Measurements from ENCODE around the gene BDP1. TPM values are rescaled to one million over a fixed set of nuclear protein-coding genes. Genes with fewer than 3 reads are reported as not detected.
"Not testable (repeated sequence)": the region's sequence is repeated elsewhere in the genome, so short reads cannot be mapped to it uniquely, and the experiment has no call there.

The BDP1 gene
- polyA plus RNA-seq, 12 donors, result 22.6 to 34.9 (median 29.5) TPM; not detected in 1

DNA sequence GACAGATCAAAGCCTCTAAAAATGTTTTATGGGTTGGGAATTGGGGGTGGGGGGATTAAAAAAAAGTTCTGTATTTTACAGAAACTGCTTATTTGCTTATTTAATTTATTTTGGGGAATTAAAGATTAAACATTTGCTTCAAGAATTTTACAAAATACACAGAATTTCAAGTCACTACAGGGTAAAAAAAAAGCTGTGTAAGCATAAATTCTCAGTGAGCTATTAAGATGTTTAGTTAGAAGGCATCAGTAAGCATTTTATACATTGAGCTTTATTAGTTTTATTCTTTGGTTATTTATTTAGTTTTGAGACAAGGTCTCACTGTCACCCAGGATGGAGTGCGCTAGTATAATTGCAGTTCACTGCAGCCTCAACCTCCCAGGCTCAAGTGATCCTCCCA is 5.2 kb downstream of the BDP1 start:
- DNase-seq, result no peak

DNA sequence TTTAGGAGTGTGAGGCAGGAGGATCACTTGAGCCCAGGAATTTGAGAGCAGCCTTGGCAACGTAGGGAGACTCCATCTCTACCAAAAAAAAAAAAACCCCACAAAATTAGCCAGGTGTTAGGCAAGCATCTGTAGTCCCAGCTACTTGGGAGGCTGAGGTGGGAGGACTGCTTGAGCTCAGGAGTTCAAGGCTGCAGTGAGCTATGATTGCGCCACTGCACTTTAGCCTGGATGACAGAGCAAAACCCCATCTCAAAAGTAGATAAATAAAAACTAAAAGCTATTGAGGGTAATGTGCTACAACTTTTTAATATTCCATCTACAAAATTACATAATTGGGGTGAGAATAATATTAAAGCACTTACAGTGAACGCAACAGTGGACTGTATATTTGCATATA is 5.9 kb downstream of the BDP1 start:
- DNase-seq, result no peak

DNA sequence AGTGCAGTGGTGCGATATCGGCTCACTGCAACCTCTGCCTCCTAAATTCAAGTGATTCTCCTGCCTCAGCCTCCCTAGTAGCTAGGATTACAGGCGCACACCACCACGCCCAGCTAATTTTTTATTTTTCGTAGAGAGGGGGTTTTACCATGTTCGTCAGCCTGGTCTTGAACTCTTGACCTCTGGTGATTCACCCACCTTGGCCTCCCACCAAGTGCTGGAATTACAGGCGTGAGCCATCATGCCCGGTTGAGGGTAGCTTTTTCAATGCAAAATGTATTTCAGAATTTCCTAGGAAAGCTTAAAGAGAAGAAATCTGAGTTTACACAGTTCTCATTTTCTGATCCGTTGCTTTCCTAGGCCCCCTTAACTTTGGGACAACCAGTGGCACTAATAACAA is 15.7 kb downstream of the BDP1 start:
- DNase-seq, result no peak

DNA sequence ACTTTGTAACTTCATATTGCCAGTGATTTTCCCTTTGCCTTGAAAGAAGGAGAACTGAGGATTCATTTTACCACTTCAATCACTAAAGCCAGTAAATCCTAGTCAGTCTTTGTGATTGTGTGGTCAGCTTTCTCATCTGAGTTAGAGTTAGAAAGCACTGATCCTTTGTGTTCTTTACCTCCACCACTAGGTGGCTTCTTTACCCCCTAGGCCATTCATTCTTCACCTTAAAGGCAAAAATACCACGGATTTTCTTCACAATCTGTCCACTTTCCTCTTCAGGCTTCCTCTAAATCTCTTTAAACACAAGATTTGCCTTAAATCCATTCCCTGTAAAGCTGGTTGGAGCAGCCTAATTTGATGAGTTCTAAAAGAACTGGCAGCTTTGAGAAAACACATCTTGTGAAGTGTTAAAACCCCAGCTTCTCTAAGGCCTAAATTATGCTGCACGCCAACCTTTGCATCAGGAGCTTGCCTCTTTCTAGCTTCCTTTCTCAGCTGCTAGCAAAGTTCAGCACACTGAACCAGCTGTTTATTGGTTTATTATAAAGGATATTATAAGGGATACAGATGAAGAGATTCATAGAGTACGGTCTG is 20.4 kb downstream of the BDP1 start:
- no peak for DNase-seq

DNA sequence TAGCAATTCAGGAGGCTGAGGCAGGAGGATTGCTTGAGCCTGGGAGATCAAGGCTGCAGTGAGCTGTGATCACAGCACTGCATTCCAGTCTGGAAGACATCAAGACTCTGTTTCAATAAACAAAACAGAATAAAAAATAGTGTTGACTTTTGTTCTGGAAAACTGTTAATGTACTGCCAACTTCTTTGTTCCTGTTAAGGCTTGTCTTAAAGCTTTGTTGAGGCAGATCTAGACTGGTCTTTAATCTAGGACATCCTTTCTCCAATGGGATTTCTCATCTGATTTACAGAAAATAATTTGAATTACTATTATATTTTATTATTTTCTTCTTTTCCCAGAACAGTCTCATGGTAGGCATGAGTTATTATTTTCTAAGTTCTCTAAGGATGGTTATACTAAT is 26.0 kb downstream of the BDP1 start:
- no peak for DNase-seq

DNA sequence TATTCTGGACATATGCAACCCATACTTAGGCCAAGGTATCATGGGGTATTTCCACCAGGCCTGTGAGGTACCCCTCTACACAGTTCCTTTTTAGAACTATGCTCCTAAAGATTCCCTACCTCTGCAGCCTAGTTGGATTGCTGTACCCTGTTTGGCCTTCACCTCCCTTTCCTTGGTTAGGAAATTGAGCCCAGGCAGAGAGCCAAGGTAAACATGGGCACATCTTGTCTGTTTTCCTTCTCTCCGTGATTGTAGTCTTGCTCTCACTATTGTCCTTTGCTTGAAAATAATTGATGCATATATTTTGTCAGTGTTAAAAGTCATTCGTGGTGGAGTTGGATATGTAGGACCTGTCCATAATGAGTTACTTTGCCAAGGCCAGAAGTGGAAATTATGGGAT is 26.7 kb downstream of the BDP1 start:
- DNase-seq, result no peak

DNA sequence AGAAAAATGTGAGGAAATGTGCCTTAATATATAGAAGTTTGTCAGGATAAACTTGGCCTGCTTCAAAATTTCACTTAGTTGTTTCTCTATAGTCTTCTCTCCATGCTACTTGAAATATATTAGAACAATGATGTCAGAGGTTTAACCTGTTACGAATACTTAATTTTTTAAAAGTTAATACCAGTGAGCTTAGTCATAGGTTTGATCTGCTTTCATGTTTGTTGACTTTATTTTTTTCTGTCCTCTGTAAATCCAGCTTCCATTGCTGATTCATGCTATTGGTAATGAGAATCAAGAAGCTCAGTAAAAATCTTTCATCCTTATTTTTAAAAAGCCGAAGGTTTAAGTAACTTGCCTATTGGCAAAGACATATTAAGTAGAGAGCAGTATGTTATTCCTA is 27.9 kb downstream of the BDP1 start:
- DNase-seq, result no peak

DNA sequence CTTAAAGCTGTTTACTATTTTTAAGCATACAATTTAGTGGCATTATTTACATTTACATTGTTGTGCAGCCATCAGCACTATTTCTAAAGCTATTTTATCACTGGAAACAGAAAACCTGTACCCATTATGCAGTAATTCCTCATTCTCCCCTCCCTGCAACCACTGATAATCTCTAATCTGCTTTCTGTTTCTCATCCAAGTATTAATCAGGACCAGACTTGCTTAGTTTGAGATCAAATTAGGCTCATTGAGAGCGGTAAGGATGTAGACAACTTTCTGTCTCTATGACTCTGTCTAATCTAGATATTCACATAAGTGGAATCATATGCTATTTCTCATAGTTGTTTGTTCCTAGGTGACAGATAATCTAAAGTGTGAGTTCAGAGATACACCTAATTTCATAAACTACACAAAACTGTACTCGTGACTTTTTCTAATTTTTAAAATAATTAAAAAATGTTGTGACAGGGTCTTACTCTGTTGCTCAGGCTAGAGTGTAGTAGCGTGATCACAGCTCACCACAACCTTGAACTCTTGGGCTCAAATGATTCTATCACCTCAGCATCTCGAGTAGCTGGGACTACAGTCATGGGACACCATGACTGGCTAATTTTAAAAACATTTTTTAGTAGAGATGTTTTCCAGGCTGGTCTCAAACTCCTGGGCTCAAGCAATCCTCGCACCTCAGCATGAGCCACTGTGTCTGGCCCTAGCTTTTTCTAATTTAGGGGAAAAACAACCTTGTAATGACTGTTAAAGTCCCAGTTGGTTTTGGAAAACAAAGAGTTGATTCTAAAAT is 37.6 kb downstream of the BDP1 start:
- DNase-seq, result no peak

DNA sequence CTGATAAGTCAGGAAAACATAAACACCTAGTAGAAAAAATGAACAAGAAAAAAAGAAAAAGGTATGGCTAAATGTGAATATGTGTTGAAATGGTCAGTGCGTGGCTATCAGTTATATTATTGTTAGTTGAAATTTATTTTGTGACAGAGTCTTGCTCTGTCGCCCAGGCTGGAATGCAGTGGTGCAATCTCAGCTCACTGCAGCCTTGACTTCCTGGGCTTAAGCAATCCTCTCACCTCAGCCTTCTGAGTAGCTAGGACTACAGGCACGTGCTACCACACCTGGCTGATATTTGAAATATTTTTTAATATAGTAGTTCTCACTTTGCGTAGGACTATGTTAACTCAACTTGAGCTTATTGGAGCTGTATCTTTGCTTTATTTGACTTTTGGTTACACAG is 38.8 kb downstream of the BDP1 start:
- not testable (repeated sequence) for DNase-seq

DNA sequence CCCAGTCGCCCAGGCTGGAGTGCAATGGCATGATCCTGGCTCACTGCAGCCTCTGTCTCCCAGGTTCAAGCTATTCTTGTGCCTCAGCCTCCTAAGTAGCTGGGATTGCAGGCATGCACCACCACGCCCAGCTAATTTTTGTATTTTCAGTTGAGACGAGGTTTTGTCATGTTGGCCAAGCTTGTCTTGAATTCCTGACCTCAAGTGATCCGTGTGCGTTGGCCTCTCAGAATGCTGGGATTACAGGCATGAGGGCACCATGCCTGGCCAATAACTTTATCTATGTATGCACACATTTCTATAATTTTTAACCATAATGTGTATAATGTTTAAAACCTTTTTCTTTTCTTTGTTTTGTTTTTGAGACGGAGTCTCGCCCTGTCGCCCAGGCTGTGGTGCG is 43.3 kb downstream of the BDP1 start:
- not testable (repeated sequence) for DNase-seq

DNA sequence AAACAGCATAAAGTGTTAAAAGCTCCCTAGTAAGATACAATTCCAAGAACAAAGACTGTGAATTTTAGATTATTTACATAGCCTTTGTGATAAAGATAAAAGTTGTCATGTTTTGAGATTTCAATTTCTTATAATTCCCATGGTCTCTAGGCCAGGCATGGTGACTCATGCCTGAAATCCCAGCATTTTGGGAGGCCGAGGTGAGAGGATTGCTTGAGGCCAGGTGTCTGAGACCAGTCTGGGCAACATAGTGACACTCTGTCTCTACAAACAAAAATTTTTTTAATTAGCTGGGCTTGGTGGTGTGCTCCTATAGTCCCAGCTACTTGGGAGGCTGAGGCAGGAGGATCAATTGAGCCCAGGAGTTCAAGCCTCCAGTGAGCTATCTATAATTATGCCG is 48.1 kb downstream of the BDP1 start:
- DNase-seq, result no peak

DNA sequence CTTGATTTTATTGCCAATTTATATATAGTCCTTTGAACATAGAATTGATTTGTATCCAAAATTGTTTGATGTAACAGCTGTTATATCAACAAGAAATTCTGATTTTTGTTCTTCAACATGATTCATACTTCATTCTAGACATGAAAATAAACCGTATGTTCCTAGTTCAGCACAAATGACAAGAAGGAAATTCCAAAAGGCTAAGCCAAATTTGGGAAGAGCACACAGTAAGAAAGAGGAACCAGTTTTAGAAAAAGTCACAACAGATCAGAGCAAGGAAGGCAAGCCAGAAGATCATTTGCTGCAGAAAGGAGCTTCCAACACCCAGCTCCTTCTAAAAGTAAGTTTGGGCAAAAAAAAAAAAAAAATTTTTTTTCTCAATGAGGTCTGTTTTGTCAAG is 66.7 kb downstream of the BDP1 start:
- no peak for DNase-seq

DNA sequence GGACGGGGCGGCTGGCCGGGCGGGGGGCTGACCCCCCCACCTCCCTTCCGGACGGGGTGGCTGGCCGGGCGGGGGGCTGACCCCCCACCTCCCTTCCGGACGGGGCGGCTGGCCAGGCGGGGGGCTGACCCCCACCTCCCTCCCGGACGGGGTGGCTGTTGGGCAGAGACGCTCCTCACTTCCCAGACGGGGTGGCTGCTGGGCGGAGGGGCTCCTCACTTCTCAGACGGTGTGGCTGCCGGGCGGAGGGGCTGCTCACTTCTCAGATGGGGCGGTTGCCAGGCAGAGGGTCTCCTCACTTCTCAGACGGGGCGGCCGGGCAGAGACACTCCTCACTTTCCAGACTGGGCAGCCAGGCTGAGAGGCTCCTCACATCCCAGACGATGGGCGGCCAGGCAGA is 70.2 kb downstream of the BDP1 start:
- not testable (repeated sequence) for DNase-seq

DNA sequence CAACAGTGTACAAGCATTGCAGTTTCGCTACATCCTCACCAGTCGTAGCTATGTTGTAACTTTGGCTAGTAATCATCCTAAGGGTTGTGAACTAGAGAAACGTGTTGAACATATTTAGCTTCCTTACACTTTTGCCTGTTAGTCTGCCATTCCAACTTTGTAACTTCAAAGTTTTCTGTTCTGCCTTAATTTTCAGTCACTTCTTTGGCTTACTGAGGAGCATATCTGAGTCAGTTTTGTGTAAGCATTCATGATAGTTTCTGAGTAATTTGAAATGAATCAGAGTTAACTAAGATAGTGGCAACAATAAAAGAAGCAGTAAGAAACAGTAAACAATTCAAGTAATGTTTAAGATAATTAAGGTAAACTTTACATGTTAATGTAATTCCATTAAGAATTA is 72.8 kb downstream of the BDP1 start:
- DNase-seq, result no peak

DNA sequence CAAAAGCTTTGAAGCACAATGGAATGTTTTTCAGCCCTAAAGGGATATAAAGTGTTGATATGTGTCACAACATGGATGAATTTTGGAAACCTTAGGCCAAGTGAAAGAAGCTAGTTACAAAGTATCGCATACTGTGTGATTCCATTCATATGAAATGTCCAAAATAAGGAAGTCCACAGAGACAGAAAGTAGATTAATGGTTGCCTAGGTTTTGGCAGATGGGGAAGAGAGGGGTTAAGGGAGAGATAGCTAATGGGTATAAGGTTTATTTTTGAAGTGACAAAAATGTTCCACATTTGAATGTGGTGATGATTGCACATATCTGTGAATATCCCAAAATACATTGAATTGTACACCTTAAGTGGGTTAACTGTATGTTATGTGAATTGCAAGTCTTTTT is 74.2 kb downstream of the BDP1 start:
- DNase-seq, result no peak

DNA sequence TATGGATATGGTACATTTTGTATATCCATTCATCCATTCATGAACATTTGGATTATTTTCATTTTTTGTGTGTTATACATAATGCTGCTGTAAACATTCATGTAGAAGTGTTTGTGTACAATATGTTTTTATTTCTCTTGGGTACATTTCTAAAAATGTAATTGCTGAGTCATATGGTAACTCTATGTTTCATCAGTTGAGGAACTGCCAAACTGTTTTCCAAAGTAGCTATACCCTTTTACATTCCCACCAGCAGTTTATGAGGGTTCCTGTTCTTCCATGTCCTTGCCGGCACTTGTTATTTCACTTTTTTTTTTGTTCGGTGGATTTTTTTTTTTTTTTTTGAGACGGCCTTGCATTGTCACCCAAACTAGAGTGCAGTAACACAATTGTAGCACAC is 77.7 kb downstream of the BDP1 start:
- DNase-seq, result no peak

DNA sequence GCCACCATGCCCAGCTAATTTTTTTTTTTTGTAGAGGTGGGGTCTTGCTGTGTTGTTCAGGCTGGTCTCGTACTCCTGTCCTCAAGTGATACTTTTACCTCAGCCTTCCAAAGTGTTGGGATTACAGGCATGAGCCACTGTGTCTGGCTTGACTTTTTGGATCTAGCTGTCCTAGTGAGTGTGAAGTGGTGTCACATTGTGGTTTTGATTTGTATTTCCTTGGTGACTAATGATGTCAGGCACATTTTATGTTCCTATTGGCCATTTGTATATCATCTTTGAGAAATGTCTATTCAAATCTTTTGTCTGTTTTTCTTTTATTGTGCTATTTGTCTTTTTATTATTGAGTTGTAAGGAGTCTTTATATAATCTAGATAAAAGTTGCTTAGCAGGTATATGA is 78.2 kb downstream of the BDP1 start:
- no peak for DNase-seq

DNA sequence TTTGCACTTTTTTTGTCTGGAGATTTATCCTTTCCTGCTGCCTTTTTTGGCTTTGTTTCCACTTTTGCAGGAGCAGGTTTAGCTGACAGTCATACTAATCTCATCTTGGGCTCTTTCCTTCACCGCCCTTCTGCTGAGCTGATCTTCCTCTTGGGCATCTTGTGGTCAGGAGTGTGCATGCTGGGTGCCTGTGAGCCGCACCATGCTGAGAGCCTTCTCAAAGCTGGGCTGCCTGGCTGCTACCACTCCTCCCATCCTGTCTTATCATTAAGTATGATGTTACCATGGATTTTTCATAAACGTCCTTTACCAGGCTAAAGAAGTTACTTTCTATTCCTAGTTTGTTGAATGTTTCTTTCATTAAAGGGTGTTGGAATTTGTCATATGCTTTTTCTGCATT is 82.2 kb downstream of the BDP1 start:
- no peak for DNase-seq

DNA sequence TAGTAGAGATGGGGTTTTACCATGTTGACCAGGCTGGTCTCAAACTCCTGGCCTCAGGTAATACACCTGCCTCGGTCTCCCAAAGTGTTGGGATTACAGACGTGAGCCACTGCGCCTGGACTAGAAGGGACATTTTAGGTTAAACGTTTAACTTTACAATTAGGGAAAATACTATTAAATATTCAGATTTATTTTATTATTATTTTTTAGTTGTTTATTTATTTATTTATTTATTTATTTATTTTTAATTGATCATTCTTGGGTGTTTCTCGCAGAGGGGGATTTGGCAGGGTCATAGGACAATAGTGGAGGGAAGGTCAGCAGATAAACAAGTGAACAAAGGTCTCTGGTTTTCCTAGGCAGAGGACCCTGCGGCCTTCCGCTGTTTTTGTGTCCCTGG is 95.4 kb downstream of the BDP1 start:
- DNase-seq, result not testable (repeated sequence)

DNA sequence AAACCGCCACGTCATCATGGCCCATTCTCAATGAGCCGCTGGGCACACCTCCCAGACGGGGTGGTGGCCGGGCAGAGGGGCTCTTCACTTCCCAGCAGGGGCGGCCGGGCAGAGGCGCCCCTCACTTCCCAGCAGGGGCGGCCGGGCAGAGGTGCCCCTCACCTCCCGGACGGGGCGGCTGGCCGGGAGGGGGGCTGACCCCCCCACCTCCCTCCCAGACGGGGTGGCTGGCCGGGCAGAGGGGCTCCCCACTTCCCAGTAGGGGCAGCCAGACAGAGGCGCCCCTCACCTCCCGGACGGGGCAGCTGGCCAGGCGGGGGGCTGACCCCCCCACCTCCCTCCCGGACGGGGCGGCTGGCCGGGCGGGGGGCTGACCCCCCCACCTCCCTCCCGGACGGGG is 96.1 kb downstream of the BDP1 start:
- not testable (repeated sequence) for DNase-seq

DNA sequence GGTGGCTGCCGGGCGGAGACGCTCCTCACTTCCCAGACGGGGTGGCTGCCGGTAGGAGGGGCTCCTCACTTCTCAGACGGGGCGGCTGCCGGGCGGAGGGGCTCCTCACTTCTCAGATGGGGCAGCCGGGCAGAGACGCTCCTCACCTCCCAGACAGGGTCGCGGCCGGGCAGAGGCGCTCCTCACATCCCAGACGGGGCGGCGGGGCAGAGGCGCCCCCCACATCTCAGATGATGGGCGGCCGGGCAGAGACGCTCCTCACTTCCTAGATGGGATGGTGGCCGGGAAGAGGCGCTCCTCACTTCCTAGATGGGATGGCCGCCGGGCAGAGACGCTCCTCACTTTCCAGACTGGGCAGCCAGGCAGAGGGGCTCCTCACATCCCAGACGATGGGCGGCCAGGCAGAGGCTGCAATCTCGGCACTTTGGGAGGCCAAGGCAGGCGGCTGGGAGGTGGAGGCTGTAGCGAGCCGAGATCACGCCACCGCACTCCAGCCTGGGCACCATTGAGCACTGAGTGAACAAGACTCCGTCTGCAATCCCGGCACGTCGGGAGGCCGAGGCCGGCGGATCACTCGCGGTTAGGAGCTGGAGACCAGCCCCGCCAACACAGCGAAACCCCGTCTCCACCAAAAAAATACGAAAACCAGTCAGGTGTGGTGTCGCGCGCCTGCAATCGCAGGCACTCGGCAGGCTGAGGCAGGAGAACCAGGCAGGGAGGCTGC is 96.7 kb downstream of the BDP1 start:
- not testable (repeated sequence) for DNase-seq

DNA sequence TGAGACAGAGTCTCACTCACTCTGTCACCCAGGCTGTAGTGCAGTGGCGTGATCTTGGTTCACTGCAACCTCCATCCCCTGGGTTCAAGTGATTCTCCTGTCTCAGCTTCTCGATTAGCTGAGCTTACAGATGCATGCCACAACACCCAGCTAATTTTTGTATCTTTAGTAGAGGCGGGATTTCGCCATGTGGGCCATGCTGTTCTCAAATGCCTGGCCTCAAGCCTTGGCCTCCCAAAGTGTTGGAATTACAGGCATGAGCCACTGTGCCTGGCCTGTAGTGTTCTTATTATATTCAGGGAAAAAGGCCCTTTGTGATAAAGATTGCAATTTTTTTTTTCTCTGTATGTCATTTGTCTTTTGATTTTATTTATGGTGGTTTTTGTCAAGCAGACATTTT is 107.7 kb downstream of the BDP1 start:
- no peak for DNase-seq

DNA sequence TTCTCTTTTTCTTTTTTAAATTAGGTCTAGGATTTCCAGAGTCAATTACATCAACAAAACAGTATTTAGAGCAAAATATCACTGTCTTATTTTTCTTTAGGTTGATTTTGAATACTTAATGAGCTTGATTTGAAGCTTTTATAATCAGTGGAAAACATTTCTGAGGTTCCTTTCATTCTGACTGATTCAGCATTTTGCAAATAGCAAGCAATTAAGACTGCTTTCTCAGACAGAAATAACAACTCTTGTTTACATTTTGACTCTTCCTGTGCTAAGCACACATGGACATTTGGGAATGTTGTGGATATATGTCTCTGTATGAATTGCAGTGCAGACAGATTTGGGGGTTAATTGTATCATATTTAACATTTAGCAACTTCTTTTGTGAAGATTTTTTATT is 109.4 kb downstream of the BDP1 start:
- DNase-seq, result no peak
